Measurements from ENCODE around the gene LIPT2.
"Not testable (repeated sequence)": the region's sequence is repeated elsewhere in the genome, so short reads cannot be mapped to it uniquely, and the experiment has no call there.

The LIPT2 gene

DNA sequence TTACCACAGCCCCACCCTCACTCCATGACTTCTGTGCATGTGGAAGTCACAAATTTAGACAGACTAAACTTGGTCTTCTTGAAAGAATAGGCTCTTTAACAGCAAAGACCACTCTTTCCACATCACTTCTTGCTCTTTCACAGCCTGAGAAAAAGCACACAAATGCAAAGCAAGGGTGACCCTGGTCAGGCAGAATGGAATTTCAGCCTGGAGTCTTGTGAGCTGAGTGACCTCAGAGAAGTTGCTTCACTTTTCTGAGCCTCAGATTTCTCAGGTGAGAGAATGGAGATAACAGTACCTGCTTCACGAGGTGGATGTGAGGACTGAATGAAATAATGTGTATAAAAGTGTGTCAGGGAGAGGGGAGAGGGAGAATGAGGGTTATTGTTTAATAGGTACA lies 26.8 kb upstream of the LIPT2 start:
- ATAC-seq = no peak
- Mint-ChIP-seq H3K4me3 (no peak overlapping the region), H3K4me1 (no peaks in the 10 kb centered on the region), H3K36me3 (no peaks in the 10 kb centered on the region), H3K9me3 (no peaks in the 10 kb centered on the region), H3K27ac (no peak overlapping the region)
- no peak for DNase-seq (ENCODE audit: low spot score in 2 of 2)

DNA sequence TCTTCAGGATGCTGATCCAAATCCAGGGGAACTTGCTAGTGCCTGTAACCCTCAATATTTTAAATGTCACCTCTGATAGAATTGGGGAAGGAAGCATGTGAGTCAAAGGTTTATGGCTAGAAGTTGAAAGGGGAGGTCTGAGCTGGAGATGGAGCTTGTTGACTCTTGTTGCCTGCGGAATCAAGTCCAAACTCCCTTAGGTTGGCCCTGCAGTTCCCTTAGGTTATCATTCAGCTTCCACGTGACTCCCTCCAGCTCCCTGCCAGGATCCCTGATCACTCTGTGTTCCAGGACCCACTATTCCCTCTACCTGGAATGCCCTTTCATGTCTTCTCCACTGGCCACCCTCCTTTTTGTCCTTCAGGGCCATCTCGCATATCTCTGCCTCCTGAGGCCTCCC lies 26.2 kb upstream of the LIPT2 start:
- Mint-ChIP-seq H3K4me3 (no peak overlapping the region), H3K4me1 (no peaks in the 10 kb centered on the region), H3K9me3 (no peaks in the 10 kb centered on the region), H3K36me3 (no peaks in the 10 kb centered on the region), H3K27ac (no peak overlapping the region)
- ATAC-seq = no peak
- DNase-seq (ENCODE audit: low spot score in 2 of 2) = no peak

DNA sequence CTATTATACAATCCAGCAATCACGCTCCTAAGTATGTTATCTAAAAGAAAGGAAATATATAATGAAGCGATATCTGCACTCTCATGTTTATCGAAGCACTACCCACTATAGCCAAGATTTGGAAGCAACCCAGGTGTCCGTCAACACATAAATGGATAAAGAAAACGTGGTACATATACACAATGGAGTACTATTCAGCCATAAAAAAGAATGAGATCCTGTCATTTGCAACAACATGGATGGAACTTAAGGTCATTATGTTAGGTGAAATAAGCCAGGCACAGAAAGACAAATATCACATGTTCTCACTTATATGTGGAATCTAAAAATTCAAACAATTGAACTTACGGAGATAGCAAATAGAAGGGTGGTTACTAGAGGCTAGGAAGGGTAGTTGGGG lies 24.1 kb upstream of the LIPT2 start:
- not testable (repeated sequence) for H3K36me3 Mint-ChIP-seq; H3K27ac Mint-ChIP-seq; H3K4me3 Mint-ChIP-seq; ATAC-seq; H3K9me3 Mint-ChIP-seq; H3K4me1 Mint-ChIP-seq; DNase-seq (ENCODE audit: low spot score in 2 of 2)

DNA sequence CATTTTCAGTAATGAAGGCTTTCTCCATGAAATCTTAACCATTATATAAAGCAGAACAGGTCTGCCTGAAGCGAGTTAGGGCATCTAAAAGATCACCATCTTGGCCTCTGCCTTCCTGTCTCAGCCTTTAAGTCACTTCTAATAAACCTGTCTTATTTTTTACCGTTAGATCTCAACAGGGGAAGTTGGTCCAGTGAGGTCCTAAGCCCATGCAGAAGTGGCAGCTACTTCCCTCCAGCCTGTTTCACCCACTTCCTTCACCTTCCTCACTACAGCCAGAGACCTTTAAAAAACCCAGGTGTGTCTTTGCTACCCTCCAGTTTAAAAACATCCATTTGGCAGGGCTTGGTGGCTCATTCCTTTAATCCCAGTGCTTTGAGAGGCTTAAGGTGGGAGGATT lies 14.1 kb upstream of the LIPT2 start:
- no peak overlapping the region for H3K4me3 Mint-ChIP-seq
- no peaks in the 10 kb centered on the region for H3K36me3 Mint-ChIP-seq
- ATAC-seq (no peak), DNase-seq (ENCODE audit: low spot score in 2 of 2) (no peak)
- H3K9me3 Mint-ChIP-seq = no peaks in the 10 kb centered on the region
- no peak overlapping the region for H3K27ac Mint-ChIP-seq
- H3K4me1 Mint-ChIP-seq = no peaks in the 10 kb centered on the region

DNA sequence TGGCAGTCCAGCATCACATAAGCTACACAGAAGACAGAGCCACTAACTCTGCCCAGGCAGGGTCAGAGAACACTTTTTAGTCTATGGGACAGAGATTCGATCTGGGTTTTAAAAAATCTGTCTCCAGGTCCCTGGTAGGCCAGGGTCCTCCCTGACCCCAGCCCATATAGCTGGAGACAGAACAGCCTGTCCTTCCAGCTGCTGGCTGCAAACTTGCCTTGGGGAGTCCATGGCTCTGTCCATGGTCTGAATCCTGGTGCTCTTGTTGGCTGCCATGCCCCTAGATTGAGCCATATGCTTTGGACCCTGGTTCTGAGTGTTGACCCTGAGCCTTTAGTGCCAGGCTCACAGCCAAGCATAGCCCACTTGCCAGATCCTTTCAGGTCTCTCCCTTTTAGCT lies 13.3 kb upstream of the LIPT2 start:
- DNase-seq (ENCODE audit: low spot score in 2 of 2) (no peak), ATAC-seq (no peak)
- Mint-ChIP-seq H3K4me1 (no peaks in the 10 kb centered on the region), H3K36me3 (no peaks in the 10 kb centered on the region), H3K9me3 (no peaks in the 10 kb centered on the region), H3K4me3 (no peak overlapping the region), H3K27ac (no peak overlapping the region)

DNA sequence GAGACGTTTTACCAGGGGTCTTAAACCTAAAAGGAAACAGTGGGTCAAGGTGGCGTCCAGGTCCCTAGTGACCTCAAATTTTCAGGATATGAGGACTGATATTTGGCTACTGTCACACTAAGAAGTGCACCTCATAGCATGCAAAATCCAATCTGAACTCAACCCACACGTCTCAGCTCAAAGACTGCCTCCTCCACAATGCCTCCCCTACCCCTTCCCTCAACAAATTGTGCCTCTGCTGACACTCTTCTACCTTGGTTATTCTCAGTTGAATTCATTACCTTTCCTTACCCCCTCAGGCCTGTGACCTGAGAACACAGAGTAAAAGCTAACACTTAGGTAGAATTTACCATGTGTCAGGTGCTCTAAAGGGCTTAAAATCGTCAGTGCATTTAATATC lies 12.4 kb upstream of the LIPT2 start:
- ATAC-seq (no peak), DNase-seq (ENCODE audit: low spot score in 2 of 2) (no peak)
- Mint-ChIP-seq H3K4me3 (no peak overlapping the region), H3K9me3 (no peaks in the 10 kb centered on the region), H3K36me3 (no peaks in the 10 kb centered on the region), H3K27ac (no peak overlapping the region), H3K4me1 (no peaks in the 10 kb centered on the region)

DNA sequence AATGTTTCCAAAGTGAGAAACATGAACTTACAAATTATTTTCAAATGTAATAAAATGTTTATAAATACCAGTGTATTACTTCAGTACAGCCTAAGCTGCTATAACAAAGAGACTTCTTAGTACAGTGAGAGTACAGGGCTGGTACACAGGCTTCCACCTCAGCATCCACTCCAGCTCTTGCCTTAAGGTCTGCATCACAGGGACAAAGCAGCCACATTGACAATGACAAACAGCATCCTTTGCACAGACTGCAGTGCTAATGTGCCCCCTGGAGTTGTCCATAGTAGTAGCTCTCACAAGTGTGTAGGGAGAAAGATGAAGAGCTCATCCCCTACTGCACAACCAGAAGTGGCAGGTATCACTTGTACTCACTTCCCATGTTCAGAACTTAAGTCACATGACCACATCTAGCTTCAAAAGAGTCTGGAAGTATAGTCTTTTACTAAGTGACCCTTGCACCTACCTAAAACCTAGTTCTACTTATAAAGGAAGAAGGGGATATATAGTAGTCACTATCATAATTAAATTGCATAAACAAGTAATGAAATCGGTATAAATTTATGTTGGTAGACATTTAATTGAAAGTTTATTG lies 10.7 kb upstream of the LIPT2 start:
- Mint-ChIP-seq H3K4me1 (no peaks in the 10 kb centered on the region), H3K9me3 (no peaks in the 10 kb centered on the region), H3K36me3 (no peaks in the 10 kb centered on the region), H3K27ac (no peak overlapping the region), H3K4me3 (no peak overlapping the region)
- DNase-seq (ENCODE audit: low spot score in 2 of 2) (no peak), ATAC-seq (no peak)

DNA sequence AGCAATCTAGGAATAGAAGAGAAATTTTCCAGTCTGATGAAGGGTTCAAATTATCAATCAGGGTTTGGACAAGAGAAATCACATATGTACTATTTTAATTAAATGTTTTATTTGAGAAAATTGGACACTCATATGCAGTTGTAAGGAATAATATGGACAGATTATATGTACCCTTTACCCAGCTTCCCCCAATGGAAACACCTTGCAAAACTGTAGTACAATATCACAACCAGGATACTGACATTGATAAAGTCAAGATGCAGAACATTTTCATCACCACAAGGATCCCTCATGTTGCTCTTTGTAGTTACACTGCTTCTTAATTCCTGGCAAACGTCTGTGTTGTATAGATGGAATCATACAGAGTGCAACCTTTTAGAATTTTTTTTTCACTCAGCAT lies 1.4 kb upstream of the LIPT2 start:
- Mint-ChIP-seq H3K9me3 (no peaks in the 10 kb centered on the region), H3K4me1 (peaks cover 18% of the 10 kb centered on the region), H3K4me3 (no peak overlapping the region), H3K27ac (no peak overlapping the region), H3K36me3 (no peaks in the 10 kb centered on the region)
- DNase-seq (ENCODE audit: low spot score in 2 of 2) (no peak), ATAC-seq (no peak)

DNA sequence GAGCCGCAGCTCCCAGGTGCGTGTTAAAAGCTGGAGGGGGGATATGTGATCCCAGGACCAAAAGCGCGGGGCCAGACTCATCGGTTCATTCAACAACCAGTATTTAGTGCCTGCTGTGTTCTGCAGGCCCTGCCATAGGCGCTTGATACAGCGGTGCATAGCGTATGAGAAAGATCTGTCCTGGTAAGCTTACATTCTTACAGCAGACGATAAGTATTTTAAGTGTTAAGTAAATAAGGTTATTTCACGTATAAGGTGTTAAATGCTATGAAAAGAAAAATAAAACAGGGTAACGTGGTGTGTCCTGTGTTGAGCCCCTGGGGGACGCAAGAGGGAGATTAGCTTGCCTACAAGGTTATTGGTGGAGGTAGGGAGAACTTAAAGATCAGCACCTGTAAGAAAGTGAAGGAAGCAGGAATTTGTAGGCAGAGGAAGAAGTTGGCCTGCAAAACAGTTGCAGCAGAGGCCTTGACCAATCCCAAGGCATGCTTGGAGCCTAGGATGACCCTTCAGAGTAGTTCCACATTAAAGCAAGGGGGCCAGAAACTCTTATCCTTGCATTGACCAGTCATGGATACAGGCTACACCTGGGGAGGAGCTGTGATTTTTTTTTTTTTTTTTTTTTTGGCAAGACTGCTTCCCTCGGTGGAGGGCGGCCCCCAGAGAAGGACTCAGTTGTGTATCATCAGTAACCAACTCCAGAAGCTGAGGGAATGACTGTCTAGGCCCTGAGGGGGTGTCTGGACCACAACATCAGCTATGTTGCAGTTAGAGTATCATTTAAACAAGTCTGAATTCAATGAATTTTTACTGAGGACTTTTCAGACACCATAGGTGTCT lies 487 bp upstream of the LIPT2 start:
- DNase-seq (ENCODE audit: low spot score in 2 of 2) = no peak
- H3K4me3 Mint-ChIP-seq = peak overlapping the region; percentile 62
- H3K9me3 Mint-ChIP-seq = no peaks in the 10 kb centered on the region
- H3K36me3 Mint-ChIP-seq = no peaks in the 10 kb centered on the region
- peak overlapping the region; percentile 10 for H3K27ac Mint-ChIP-seq
- no peak for ATAC-seq
- peaks cover 18% of the 10 kb centered on the region for H3K4me1 Mint-ChIP-seq

DNA sequence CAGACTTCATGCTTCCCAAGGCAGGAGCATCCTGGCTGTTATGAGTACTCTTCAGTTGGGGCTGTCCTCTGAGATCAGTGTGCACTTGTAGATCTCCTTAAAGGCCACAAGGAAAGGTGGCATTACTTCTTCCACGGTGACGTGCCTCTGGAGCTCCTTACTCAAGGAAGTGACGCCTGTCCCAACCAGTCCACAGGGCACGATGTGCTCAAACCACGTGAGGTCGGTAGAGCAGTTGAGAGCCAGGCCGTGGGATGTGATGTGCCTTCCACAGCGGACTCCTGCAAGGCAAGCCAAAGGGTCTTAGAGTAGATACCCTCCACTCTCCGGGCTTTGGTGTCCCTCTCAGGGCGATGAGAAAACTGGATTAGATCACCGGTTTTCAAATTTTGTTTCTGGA lies 1.4 kb downstream of the LIPT2 start:
- Mint-ChIP-seq H3K4me1 (peaks cover 18% of the 10 kb centered on the region), H3K27ac (peak overlapping the region; percentile 43), H3K4me3 (peak overlapping the region; percentile 62), H3K9me3 (no peaks in the 10 kb centered on the region), H3K36me3 (no peaks in the 10 kb centered on the region)
- ATAC-seq (no peak), DNase-seq (ENCODE audit: low spot score in 2 of 2) (no peak)

DNA sequence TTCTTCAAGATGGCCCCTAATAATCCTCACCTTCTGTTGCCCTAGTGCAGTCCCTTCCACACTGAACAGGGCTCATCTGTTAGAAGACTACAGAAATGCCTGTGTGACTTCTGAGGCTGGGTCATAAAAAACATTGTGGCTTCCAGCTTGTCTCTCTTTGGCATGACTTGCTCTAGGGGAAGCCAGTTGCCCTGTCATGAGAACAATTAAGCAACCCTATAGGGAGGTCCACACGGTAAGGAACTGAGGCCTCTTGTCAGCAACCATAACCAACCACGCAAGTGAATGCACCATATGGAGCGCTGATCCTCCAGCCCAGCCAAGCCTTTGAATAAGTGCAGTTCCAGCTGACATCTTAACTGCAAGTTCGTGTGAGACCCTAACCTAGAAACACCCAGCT lies 2.6 kb downstream of the LIPT2 start:
- Mint-ChIP-seq H3K27ac (no peak overlapping the region), H3K36me3 (no peaks in the 10 kb centered on the region), H3K4me3 (no peak overlapping the region), H3K9me3 (no peaks in the 10 kb centered on the region), H3K4me1 (peaks cover 18% of the 10 kb centered on the region)
- DNase-seq (ENCODE audit: low spot score in 2 of 2) (no peak), ATAC-seq (no peak)

DNA sequence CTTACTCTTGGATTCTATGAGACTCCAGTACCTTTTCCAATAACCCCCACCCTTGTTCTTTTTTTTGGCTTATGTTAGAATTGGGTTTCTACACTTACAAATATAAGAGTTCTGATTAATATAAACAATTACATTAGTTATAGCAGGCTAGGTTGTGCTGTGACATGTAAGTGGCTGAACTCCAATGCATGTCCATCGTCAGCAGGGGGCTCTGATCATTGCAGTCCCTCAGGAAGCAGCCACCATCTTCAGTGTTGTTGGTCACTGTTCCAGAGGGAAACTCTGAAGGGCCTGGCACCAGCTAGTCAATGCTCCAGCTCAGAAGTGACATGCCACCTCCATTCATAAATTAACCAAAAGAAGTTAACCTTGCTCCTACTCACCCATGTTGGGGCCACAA lies 5.6 kb downstream of the LIPT2 start:
- peak overlapping the region; percentile 2 for H3K27ac Mint-ChIP-seq

DNA sequence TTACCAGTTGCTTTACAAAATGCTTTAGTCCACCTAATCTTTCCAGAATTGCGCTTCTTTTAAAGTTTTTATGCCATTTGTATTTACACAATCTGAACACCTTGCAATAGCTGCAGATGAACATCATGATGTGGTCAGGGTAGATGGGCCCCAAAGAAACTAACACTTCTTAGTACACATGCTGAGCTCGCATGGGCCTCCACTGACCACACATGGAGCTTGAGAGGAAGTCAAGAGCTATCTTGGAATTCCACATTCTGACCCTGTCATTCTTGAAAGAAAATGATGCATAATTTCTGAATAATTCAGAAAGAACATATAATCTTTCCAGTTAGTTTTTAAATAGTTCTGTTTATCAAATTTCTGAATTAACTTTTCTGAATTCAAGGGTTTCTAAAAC lies 7.7 kb downstream of the LIPT2 start:
- DNase-seq (ENCODE audit: low spot score in 2 of 2) (no peak), ATAC-seq (no peak)
- H3K4me3 Mint-ChIP-seq = no peak overlapping the region
- no peak overlapping the region for H3K27ac Mint-ChIP-seq
- H3K4me1 Mint-ChIP-seq = no peaks in the 10 kb centered on the region
- H3K9me3 Mint-ChIP-seq = no peaks in the 10 kb centered on the region
- H3K36me3 Mint-ChIP-seq = no peaks in the 10 kb centered on the region

More for the DNA sequence above, 5.6 kb downstream of the LIPT2 start:
- ATAC-seq (no peak), DNase-seq (ENCODE audit: low spot score in 2 of 2) (no peak)
- H3K36me3 Mint-ChIP-seq = no peaks in the 10 kb centered on the region
- peaks cover 10% of the 10 kb centered on the region for H3K4me1 Mint-ChIP-seq
- no peaks in the 10 kb centered on the region for H3K9me3 Mint-ChIP-seq
- no peak overlapping the region for H3K4me3 Mint-ChIP-seq

DNA sequence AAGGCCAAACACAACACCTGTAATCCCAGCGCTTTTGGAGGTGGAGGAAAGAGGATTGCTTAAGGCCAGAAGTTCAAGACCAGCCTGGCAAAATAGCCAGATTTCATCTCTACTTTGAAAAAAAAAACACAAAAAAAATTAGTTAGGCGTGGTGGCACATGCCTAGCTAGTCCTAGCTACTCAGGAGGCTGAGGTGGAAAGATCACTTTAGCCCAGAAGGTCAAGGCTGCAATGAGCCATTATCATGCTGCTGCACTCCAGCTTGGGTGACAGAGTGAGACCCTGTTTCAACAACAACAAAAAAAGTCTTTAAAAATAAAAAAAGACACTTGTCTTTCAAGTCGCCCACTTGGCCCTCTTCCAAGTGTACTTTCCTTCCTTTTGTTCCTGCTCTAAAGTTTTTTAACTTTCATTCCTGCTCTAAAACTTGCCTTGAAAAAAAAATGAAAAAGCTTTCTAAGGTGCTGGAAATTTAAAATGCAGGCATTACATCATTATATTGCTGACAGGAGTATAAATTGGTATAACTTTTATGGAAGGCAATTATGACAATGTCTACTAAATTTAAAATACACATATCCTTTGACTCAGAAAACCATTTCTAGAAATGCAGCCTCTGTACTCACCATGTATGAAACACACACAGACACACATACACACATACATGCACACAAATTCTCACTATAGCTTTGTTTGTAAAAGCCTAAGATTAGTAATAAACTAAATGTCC lies 12.7 kb downstream of the LIPT2 start:
- DNase-seq (ENCODE audit: low spot score in 2 of 2) = no peak
- Mint-ChIP-seq H3K36me3 (no peaks in the 10 kb centered on the region), H3K4me1 (no peaks in the 10 kb centered on the region), H3K4me3 (no peak overlapping the region), H3K9me3 (no peaks in the 10 kb centered on the region), H3K27ac (no peak overlapping the region)
- ATAC-seq = no peak

DNA sequence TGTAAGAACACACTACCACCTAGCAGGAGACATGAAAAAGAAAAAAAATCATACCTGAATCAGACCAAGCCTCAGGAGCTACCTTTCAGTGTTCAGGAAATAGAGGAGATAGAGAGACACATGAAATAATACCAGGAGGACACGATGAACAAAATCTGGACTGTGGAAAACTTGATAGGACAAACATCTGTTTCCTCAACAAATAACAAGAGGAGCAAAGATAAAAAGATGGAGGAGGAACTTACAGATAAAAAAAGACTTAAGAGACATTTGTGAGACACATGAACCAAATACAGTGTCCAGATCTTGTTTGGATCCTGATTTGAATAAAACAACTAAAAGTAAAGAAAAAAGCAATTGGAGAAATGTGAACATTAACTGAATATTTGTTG lies 13.8 kb downstream of the LIPT2 start:
- Mint-ChIP-seq H3K27ac (no peak overlapping the region), H3K4me1 (no peaks in the 10 kb centered on the region), H3K4me3 (no peak overlapping the region), H3K36me3 (no peaks in the 10 kb centered on the region), H3K9me3 (no peaks in the 10 kb centered on the region)
- ATAC-seq (no peak), DNase-seq (ENCODE audit: low spot score in 2 of 2) (no peak)

Data from stimulated activated effector memory CD8-positive, alpha-beta T cell treated with anti-CD3 and anti-CD28 coated beads, Interleukin-12 subunit alpha, Interleukin-12 subunit beta, amount 100 ng/mL, for 72 hours (primary cell).